ENCODE results near the gene XBP1.
"Not testable (repeated sequence)": the region's sequence is repeated elsewhere in the genome, so short reads cannot be mapped to it uniquely, and the experiment has no call there.

DNA sequence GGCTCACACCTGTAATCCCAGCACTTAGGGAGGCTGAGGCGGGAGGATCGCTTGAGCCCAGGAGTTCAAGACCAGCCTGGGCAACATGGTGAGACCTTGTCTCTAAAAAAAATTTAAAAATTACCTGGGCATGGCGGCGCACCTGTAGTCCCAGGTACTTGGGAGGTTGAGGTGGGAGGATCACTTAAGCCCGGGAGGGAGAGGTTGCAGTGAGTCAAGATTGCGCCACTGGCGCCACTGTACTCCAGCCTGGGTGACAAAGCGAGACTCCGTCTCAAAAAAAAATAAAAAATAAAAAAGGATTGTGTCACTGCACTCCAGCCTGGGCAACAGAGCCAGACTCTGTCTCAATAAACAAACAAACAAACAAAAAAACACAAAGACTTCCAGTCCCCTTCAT lies 24.1 kb upstream of the XBP1 start:
- TF ChIP-seq, protein P1, sequence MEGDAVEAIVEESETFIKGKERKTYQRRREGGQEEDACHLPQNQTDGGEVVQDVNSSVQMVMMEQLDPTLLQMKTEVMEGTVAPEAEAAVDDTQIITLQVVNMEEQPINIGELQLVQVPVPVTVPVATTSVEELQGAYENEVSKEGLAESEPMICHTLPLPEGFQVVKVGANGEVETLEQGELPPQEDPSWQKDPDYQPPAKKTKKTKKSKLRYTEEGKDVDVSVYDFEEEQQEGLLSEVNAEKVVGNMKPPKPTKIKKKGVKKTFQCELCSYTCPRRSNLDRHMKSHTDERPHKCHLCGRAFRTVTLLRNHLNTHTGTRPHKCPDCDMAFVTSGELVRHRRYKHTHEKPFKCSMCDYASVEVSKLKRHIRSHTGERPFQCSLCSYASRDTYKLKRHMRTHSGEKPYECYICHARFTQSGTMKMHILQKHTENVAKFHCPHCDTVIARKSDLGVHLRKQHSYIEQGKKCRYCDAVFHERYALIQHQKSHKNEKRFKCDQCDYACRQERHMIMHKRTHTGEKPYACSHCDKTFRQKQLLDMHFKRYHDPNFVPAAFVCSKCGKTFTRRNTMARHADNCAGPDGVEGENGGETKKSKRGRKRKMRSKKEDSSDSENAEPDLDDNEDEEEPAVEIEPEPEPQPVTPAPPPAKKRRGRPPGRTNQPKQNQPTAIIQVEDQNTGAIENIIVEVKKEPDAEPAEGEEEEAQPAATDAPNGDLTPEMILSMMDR (IDR thresholded peaks at IDR 0.05): not testable (repeated sequence)
- not testable (repeated sequence) for TF ChIP-seq EP300, POLR2A (IDR thresholded peaks at IDR 0.05)

Measured in tibial nerve (tissue), 4 donors.